Measurements from ENCODE around the gene PPIL1.
A peak's percentile ranks its signal among the peaks of the same experiment; 100 is the strongest.

PPIL1 gene

DNA sequence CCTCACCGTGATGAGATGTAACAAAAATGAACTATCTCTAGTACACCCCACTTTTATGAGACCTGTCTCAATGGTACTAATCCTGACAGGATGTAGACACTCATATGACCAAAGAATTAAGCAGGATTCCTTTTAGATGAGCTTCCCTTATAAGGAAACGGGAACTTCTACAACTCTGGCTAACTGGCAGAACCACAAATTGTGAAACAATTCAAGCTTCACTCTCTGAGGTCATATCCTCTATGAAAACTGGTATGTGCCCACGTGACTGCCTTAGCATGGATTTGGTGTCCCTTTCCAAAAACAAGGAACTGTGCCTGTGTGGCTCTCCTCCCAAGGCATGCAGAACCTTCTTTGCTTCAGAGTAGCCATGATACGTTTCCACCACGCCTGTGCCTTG is 21.3 kb downstream of the PPIL1 start:
- Histone ChIP-seq H3K27me3 (no peaks in the 10 kb centered on the region), H3K9me3 (no peaks in the 10 kb centered on the region), H3K36me3 (peaks cover 39% of the 10 kb centered on the region), H3K4me3 (ENCODE audit: low read depth, low read length) (no peak overlapping the region), H3K4me1 (peaks cover 24% of the 10 kb centered on the region)
- TF ChIP-seq, protein P1, sequence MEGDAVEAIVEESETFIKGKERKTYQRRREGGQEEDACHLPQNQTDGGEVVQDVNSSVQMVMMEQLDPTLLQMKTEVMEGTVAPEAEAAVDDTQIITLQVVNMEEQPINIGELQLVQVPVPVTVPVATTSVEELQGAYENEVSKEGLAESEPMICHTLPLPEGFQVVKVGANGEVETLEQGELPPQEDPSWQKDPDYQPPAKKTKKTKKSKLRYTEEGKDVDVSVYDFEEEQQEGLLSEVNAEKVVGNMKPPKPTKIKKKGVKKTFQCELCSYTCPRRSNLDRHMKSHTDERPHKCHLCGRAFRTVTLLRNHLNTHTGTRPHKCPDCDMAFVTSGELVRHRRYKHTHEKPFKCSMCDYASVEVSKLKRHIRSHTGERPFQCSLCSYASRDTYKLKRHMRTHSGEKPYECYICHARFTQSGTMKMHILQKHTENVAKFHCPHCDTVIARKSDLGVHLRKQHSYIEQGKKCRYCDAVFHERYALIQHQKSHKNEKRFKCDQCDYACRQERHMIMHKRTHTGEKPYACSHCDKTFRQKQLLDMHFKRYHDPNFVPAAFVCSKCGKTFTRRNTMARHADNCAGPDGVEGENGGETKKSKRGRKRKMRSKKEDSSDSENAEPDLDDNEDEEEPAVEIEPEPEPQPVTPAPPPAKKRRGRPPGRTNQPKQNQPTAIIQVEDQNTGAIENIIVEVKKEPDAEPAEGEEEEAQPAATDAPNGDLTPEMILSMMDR (IDR thresholded peaks at IDR 0.05; ENCODE audit: low read depth, low read length), result no peak
- no peak for DNase-seq

DNA sequence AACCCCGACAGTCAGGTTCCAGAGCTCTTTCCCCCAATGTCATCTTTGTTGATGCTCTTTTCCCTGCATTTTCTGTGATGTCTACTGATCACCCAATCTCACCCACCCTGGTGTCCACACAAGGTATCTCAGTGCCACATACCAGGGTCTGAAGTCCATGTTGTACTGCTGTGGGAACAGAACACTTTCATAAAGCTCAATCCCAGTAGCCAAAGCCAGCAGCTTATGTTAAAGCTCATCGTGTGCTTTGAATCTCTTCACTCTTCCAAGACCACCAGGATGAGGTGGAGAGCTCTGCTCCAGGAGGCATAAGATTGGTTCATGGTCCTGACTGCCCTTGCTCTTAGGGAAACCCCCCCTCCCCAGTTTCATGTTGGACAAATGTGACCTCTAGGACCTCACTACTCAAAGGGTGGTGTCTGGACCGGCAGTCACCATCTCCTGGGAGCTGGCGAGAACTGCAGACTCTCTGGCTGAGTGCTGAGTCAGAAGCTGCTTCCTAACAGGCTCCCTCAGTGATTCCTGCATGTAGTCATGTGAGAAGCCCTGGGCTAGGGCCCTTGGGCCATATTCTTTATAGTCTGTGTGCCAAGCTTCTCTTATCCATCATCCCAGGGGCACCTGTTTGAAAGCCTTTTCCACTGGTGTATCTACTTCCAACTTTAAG is 22.0 kb downstream of the PPIL1 start:
- Histone ChIP-seq H3K36me3 (peaks cover 38% of the 10 kb centered on the region), H3K4me1 (peaks cover 29% of the 10 kb centered on the region), H3K9me3 (no peaks in the 10 kb centered on the region), H3K27me3 (no peaks in the 10 kb centered on the region), H3K4me3 (ENCODE audit: low read depth, low read length) (no peak overlapping the region)
- TF ChIP-seq, protein P1 (IDR thresholded peaks at IDR 0.05; ENCODE audit: low read depth, low read length), result no peak
- peak; percentile 42 for DNase-seq

DNA sequence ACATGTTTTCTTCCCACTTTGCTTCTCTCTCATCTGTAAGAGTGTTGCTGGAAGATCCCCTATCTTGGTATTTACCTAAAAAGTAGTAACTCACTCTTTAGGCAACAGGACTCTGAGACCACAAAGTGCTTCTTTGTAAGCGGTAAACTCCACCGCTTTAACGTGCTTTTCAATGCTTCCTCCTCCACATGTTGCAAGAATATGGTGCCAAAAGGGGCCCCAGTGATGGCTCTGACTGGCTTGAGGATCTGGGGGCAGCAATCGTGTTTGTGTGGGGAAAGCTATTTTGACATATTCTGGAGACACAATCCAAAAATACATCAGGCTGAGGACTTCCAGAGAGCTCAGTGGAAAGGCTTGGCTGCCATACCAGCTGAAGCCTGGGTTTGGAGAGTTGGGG is 23.0 kb downstream of the PPIL1 start:
- Histone ChIP-seq H3K4me1 (peaks cover 29% of the 10 kb centered on the region), H3K27me3 (no peaks in the 10 kb centered on the region), H3K36me3 (peaks cover 38% of the 10 kb centered on the region), H3K9me3 (no peaks in the 10 kb centered on the region), H3K4me3 (ENCODE audit: low read depth, low read length) (no peak overlapping the region)
- DNase-seq, result no peak
- TF ChIP-seq, protein P1 (IDR thresholded peaks at IDR 0.05; ENCODE audit: low read depth, low read length), result no peak

DNA sequence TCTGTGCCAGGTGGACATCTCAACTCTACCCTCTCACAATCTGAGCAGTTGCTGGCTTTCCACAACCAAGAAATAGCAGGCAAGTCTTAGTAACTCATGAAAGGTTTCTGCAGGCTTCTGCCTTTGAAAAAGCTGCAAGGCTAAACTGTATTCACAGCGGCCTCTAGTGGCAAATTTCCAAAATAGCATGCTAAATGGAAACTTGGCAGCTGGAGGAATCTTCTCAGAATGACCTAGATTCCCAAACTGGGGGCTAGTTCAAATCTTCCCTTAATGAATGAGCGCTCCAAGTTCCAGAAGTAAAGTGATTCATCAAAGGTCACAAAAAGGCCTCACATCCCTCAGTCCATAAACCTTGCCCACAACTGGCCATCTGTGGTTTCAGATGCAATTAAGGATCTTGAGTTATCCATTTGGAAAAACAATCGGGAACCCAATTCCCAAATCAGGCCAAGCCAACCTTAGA is 23.4 kb downstream of the PPIL1 start:
- TF ChIP-seq, protein P1 (IDR thresholded peaks at IDR 0.05; ENCODE audit: low read depth, low read length), result peak; percentile 87
- Histone ChIP-seq H3K4me1 (peaks cover 29% of the 10 kb centered on the region), H3K4me3 (ENCODE audit: low read depth, low read length) (no peak overlapping the region), H3K9me3 (no peaks in the 10 kb centered on the region), H3K27me3 (no peaks in the 10 kb centered on the region), H3K36me3 (peaks cover 38% of the 10 kb centered on the region)
- DNase-seq, result peak; percentile 48

DNA sequence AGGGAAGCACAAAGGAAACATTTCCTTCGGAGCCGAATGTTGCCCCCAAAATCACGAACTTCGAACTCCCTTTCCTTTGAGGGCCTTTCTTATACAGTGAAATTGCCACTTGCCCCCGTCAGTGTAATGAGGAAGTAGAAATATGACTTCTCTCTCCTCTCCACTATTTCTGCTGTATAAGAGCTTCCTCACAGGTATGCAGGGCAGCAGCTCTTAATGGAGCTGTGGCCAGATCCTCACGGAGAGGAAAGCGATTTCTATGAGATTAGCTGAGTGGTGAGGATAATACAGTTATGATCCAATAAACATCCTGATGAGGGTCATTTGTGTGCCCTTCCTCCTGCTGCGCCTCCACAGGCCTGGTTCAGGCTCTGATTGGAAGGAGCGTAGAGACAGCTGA is 24.6 kb downstream of the PPIL1 start:
- DNase-seq, result peak; percentile 49
- TF ChIP-seq, protein P1 (IDR thresholded peaks at IDR 0.05; ENCODE audit: low read depth, low read length), result no peak
- H3K36me3 ChIP-seq, result peaks cover 26% of the 10 kb centered on the region

DNA sequence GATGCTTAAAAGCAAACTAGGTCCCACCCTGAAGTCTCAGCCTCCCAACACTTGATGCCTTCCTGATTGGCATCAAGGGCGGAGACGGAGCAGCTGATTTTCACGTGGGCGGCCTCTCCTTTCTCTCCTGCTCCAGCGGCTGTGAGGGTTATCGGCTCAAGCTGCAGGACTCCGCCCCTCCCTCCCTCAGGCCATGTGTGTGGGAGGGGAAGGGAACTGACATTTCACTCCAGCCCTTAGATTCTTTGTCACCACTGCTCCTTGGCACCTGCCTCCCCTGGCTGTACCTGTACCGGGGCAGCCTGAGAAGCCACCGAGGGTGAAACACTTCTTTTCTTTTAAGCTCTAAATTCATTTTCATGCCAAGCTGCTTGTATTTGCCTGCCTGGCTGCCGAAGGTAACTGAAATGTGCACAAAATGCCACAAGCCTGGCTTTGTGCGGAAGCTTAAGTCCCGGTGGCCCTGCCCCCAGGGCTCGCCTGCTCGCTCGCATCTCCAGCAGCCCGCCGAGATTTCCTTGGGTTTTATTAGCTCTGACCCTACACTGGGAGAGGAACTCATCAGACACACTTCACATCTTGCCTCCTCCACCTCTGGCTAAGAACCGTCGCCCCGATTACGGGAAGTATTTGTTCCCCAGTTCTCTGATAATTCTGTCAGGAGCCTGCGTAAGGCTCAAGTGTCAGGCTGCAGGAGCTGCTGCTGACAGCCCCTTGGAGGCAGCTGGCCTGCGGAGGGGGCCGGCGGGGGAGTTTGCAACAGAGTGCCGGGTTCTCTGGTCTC is 25.8 kb downstream of the PPIL1 start:
- DNase-seq, result peak; percentile 79
- TF ChIP-seq, protein P1 (IDR thresholded peaks at IDR 0.05; ENCODE audit: low read depth, low read length), result no peak
- Histone ChIP-seq H3K36me3 (peaks cover 15% of the 10 kb centered on the region), H3K4me3 (ENCODE audit: low read depth, low read length) (peak overlapping the region; percentile 48), H3K27me3 (no peaks in the 10 kb centered on the region), H3K4me1 (peaks cover 40% of the 10 kb centered on the region), H3K9me3 (no peaks in the 10 kb centered on the region)

More for the DNA sequence above, 24.6 kb downstream of the PPIL1 start:
- Histone ChIP-seq H3K4me3 (ENCODE audit: low read depth, low read length) (no peak overlapping the region), H3K4me1 (peaks cover 30% of the 10 kb centered on the region), H3K9me3 (no peaks in the 10 kb centered on the region), H3K27me3 (no peaks in the 10 kb centered on the region)
